HCT116 (cell line): Measurements from ENCODE around the gene FOXN3. TPM values are rescaled to one million over a fixed set of nuclear protein-coding genes. Genes with fewer than 3 reads are reported as not detected.

Experiments used
- ATAC-seq: fragments of 200-7000 bp; cut with Tn5 transposase; 2 replicates; pipeline ENCODE4 v1.9.1; 2020; ENCODE audit warnings: mild to moderate bottlenecking, moderate library complexity
- BruUV-seq: library from RNA; stranded (reverse); fragments of 400-500 nt; replicated peaks from 2 replicates; lab custom pipeline; 2021; lab: Mats Ljungman, UMichigan
- CTCF ChIA-PET: fragments of 300-600 bp; sonication (Branson Sonifier 250); formaldehyde crosslinking; loops from one replicate; lab custom pipeline; 2021; ENCODE audit warnings: antibody characterized with exemption; lab: Charles Lee
- POLR2A ChIA-PET: fragments of 300-600, 350-600 bp; sonication (Branson Sonifier 250); formaldehyde crosslinking; loops from one replicate; lab custom pipeline; 2021; ENCODE audit warnings: antibody characterized with exemption; lab: Charles Lee
- RAD21 ChIA-PET, 2 experiments: fragments of 300-600 bp; sonication (Branson Sonifier 250); formaldehyde crosslinking; loops; one replicate each; lab custom pipeline; 2023; ENCODE audit warnings: low total read pairs in 2 of 2; ENCODE audit not compliant: uncharacterized antibody in 2 of 2, unreplicated experiment in 2 of 2, low non-redundant PET in 1 of 2; lab: Charles Lee
- DNase-seq: peaks from one replicate; pipeline ENCODE4 v3.0.0-alpha.2; 2010; ENCODE audit warnings: low read depth, low spot score
- H2AFZ ChIP-seq: fragments of 200-600 bp; shearing (Covaris generic), sonication (generic); 2 replicates; pipeline ENCODE4 v1.6.1; 2017; ENCODE audit warnings: low read depth, mixed run types, mixed read lengths, antibody characterized with exemption, low read length; ENCODE audit not compliant: poor library complexity, severe bottlenecking
- H3K27ac ChIP-seq: 2 replicates; pipeline ENCODE4 v1.5.1; 2012; ENCODE audit warnings: low read depth, low read length
- H3K27me3 ChIP-seq: fragments of 200-600 bp; sonication (generic); 2 replicates; pipeline ENCODE4 v1.6.1; 2016; ENCODE audit warnings: mixed run types, low read length, mixed read lengths; ENCODE audit not compliant: insufficient read depth
- H3K36me3 ChIP-seq, 2 experiments: fragments of 200-500 bp in 1 of 2; fragments of 200-600 bp in 1 of 2; sonication (Bioruptor generic) in 1 of 2; sonication (generic) in 1 of 2; 2 replicates each; pipeline versions ENCODE4 v1.5.1 to v1.6.1; 2014 to 2016; ENCODE audit warnings: low read length in 2 of 2, inconsistent platforms in 1 of 2, mixed read lengths in 1 of 2, mixed run types in 1 of 2; ENCODE audit not compliant: insufficient read depth in 2 of 2, control insufficient read depth in 1 of 2
- H3K4me1 ChIP-seq, 2 experiments: fragments of 200-600 bp in 1 of 2; sonication (generic) in 1 of 2; 2 replicates each; pipeline versions ENCODE4 v1.5.1 to v1.6.1; 2012 to 2017; ENCODE audit warnings: low read length in 2 of 2, inconsistent platforms in 1 of 2, mild to moderate bottlenecking in 1 of 2, mixed read lengths in 1 of 2, mixed run types in 1 of 2, moderate library complexity in 1 of 2; ENCODE audit not compliant: insufficient read depth in 2 of 2, control insufficient read depth in 1 of 2
- H3K4me2 ChIP-seq: fragments of 200-600 bp; sonication (generic); 2 replicates; pipeline ENCODE4 v1.6.1; 2017; ENCODE audit warnings: mixed run types, low read length, mixed read lengths
- H3K4me3 ChIP-seq, 2 experiments: fragments of 200-600 bp in 1 of 2; sonication (generic) in 1 of 2; replicated peaks in 1 of 2; 2 replicates each; pipeline ENCODE4 v1.5.1; 2011 to 2016; ENCODE audit warnings: low read length in 2 of 2, control low read depth in 1 of 2, low read depth in 1 of 2, mild to moderate bottlenecking in 1 of 2, mixed read lengths in 1 of 2, mixed run types in 1 of 2
- H3K79me2 ChIP-seq: fragments of 200-600 bp; sonication (generic); 2 replicates; pipeline ENCODE4 v1.6.1; 2017; ENCODE audit warnings: mild to moderate bottlenecking, mixed run types, low read length, moderate library complexity, mixed read lengths; ENCODE audit not compliant: insufficient read depth
- H3K9ac ChIP-seq: fragments of 200-600 bp; sonication (generic); 2 replicates; pipeline ENCODE4 v1.6.1; 2016; ENCODE audit warnings: low read length, mixed read lengths
- H3K9me2 ChIP-seq: fragments of 200-600 bp; sonication (generic), shearing (Covaris generic); 2 replicates; pipeline ENCODE4 v1.6.1; 2017; ENCODE audit warnings: mixed run types, mild to moderate bottlenecking, moderate library complexity; ENCODE audit not compliant: insufficient read depth
- H3K9me3 ChIP-seq, 2 experiments: fragments of 200-500 bp in 1 of 2; fragments of 200-600 bp in 1 of 2; sonication (Bioruptor generic) in 1 of 2; sonication (generic) in 1 of 2; 2 replicates each; pipeline ENCODE4 v1.6.1; 2014 to 2017; ENCODE audit warnings: low read length in 2 of 2, mixed read lengths in 2 of 2, inconsistent platforms in 1 of 2, low read depth in 1 of 2, mild to moderate bottlenecking in 1 of 2, mixed run types in 1 of 2, moderate library complexity in 1 of 2; ENCODE audit not compliant: control insufficient read depth in 1 of 2, insufficient read depth in 1 of 2
- H4K20me1 ChIP-seq: fragments of 200-600 bp; sonication (generic), shearing (Covaris generic); 2 replicates; pipeline ENCODE4 v1.6.1; 2017; ENCODE audit warnings: mixed run types, mild to moderate bottlenecking, moderate library complexity; ENCODE audit not compliant: insufficient read depth
- CBX3 ChIP-seq: IDR thresholded peaks from 2 replicates; pipeline ENCODE4 v1.6.1; 2012; ENCODE audit warnings: low read depth
- ELF1 ChIP-seq: IDR thresholded peaks from 2 replicates; pipeline ENCODE4 v1.6.1; 2012; ENCODE audit warnings: low read depth, borderline replicate concordance
- POLR2AphosphoS5 ChIP-seq: IDR thresholded peaks from 2 replicates; pipeline ENCODE4 v1.6.1; 2011; ENCODE audit warnings: mild to moderate bottlenecking, low read depth, low read length, moderate library complexity
- SRF ChIP-seq: IDR thresholded peaks from 2 replicates; pipeline ENCODE4 v1.6.1; 2012; ENCODE audit warnings: low read depth
- TCF7L2 ChIP-seq: IDR thresholded peaks from 2 replicates; pipeline ENCODE4 v1.7.0; 2011; ENCODE audit warnings: borderline replicate concordance, inconsistent platforms; ENCODE audit not compliant: insufficient read depth, insufficient read length; ENCODE audit errors: extremely low read depth
- YY1 ChIP-seq: IDR thresholded peaks from 2 replicates; pipeline ENCODE4 v1.6.1; 2011; ENCODE audit warnings: low read length, low read depth, moderate library complexity, mild to moderate bottlenecking; ENCODE audit not compliant: insufficient replicate concordance; ENCODE audit errors: extremely low read depth
- ZNF274 ChIP-seq: fragments of 200-500 bp; sonication (Bioruptor generic); IDR thresholded peaks from 2 replicates; pipeline ENCODE4 v1.6.1; 2014; ENCODE audit warnings: mild to moderate bottlenecking, low read depth, low read length, inconsistent platforms
- intact Hi-C: fragments of 100-400 bp; cut with micrococcal nuclease; formaldehyde crosslinking; loops from 2 replicates; pipeline ENCODE4 v1.10.0; 2022
- total RNA-seq: library from RNA; stranded (reverse); gene quantifications from one replicate; pipeline ENCODE4 v1.2.1, GENCODE V29; 2021; ENCODE audit not compliant: unreplicated experiment
- TF ChIP-seq, protein P1 (sequence below): IDR thresholded peaks from 2 replicates; pipeline ENCODE4 v1.6.1; 2012; ENCODE audit warnings: low read depth

The FOXN3 gene
- total RNA-seq, 1 experiment from 2014 or later, result 20.0 TPM

DNA sequence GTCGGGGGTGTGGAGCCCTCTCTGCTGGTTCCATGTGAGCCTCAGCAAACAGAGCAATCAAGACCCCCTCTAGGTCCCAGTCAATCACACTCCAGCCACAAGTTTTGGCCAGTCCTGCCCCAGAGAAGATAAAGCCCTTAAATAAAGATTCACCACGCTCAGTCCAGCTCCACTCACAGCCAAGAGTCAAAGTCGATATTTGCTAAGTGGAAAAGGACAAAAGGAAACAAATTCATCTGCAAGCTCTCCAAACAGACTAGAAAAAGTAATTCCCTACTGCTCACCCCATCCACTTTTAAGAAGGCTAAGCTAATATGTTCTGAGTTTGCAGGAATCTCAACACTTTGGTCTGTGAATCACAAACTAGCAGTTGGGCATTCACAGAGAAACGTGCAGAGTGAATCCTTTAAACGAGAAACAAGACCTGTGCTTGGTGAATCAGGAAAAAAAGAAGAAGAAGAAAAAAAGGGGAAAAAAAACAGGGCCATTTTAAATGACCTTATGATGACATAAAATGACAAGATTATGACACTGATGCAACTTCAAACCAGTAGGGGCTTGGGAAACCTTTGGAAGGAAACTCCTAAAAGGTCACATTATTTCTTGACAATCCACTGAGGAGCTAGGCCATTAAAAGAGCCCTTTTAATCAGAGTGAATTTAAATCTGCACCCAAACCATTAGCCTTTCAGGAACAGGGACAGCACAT lies 41.8 kb upstream of the FOXN3 start:
- DNase-seq (no peak), ATAC-seq (no peak)
- TF ChIP-seq YY1 (no peak), POLR2AphosphoS5 (no peak), SRF (no peak), ELF1 (no peak), CBX3 (no peak), ZNF274 (no peak), TCF7L2 (no peak)
- TF ChIP-seq, protein P1, sequence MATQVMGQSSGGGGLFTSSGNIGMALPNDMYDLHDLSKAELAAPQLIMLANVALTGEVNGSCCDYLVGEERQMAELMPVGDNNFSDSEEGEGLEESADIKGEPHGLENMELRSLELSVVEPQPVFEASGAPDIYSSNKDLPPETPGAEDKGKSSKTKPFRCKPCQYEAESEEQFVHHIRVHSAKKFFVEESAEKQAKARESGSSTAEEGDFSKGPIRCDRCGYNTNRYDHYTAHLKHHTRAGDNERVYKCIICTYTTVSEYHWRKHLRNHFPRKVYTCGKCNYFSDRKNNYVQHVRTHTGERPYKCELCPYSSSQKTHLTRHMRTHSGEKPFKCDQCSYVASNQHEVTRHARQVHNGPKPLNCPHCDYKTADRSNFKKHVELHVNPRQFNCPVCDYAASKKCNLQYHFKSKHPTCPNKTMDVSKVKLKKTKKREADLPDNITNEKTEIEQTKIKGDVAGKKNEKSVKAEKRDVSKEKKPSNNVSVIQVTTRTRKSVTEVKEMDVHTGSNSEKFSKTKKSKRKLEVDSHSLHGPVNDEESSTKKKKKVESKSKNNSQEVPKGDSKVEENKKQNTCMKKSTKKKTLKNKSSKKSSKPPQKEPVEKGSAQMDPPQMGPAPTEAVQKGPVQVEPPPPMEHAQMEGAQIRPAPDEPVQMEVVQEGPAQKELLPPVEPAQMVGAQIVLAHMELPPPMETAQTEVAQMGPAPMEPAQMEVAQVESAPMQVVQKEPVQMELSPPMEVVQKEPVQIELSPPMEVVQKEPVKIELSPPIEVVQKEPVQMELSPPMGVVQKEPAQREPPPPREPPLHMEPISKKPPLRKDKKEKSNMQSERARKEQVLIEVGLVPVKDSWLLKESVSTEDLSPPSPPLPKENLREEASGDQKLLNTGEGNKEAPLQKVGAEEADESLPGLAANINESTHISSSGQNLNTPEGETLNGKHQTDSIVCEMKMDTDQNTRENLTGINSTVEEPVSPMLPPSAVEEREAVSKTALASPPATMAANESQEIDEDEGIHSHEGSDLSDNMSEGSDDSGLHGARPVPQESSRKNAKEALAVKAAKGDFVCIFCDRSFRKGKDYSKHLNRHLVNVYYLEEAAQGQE, result no peak
- H3K9ac ChIP-seq, result no peak overlapping the region
- no peaks in the 10 kb centered on the region for H3K36me3 ChIP-seq
- H3K79me2 ChIP-seq, result no peaks in the 10 kb centered on the region
- no peaks in the 10 kb centered on the region for H3K9me3 ChIP-seq
- H2AFZ ChIP-seq, result no peak overlapping the region
- H3K4me3 ChIP-seq, result no peak overlapping the region
- no peak overlapping the region for H3K27ac ChIP-seq
- CTCF ChIA-PET, result no interaction called here
- intact Hi-C loops, result no loop called here
- H4K20me1 ChIP-seq, result no peaks in the 10 kb centered on the region
- BruUV-seq, result no TSS peak
- RAD21 ChIA-PET, result no interaction called here
- POLR2A ChIA-PET, result no interaction called here
- H3K9me2 ChIP-seq, result no peaks in the 10 kb centered on the region
- peaks cover 6% of the 10 kb centered on the region; the same call in 1 of the 2 replicates for H3K27me3 ChIP-seq
- H3K4me1 ChIP-seq, result no peaks in the 10 kb centered on the region
- no peak overlapping the region for H3K4me2 ChIP-seq
